ENCODE measurements around the gene MAD2L2. TPM values are rescaled to one million over a fixed set of nuclear protein-coding genes. Genes with fewer than 3 reads are reported as not detected.

MAD2L2 gene
- total and polyA plus RNA-seq, 9 of the 15 experiments (the other 6 are each of a cell fraction or from before 2014, with no cell fraction given) = 12.4 to 286 (median 143) TPM

GRCh38 chr1:11684070-11684469 lies 3.1 kb upstream of the MAD2L2 start:
- ATAC-seq = no peak
- ChIA-PET POLR2A (interaction anchor here (0.6 to 3.3 kb wide), 2 partner anchors 9 to 11 kb away, joined by 3 to 40 read pairs; no protein-coding TSS in a partner anchor), CTCF (ENCODE audit: low intra/inter-chr PET ratio) (no interaction called here)
- Histone ChIP-seq H3K36me3 (ENCODE audit: control insufficient read depth, insufficient read depth, low read length) (peaks cover 6% of the 10 kb centered on the region; the same call in 2 of the 3 replicates), H3K27me3 (ENCODE audit: control insufficient read depth in 2 of 2, insufficient read depth in 2 of 2, low read length in 2 of 2) (no peaks in the 10 kb centered on the region), H2AFZ (ENCODE audit: low read depth, low read length) (no peak overlapping the region), H3K4me1 (replicated peaks in 1 of 2; ENCODE audit: control insufficient read depth in 2 of 2, insufficient read depth in 2 of 2, low read length in 2 of 2) (peaks cover 11 to 26% of the 10 kb centered on the region in 2 experiments), H3K79me2 (ENCODE audit: control insufficient read depth, insufficient read depth, low read length) (peaks cover 17% of the 10 kb centered on the region), H3K9me3 (replicated peaks; ENCODE audit: control insufficient read depth, insufficient read depth, low read depth, low read length) (no peaks in the 10 kb centered on the region), H3K9me1 (ENCODE audit: control insufficient read depth, insufficient read depth, low read length) (peaks cover 4% of the 10 kb centered on the region), H3K4me3 (no peak overlapping the region), H3K27ac (ENCODE audit: extremely low read depth, low read depth, low read length) (no peak overlapping the region), H4K20me1 (replicated peaks; ENCODE audit: control insufficient read depth, insufficient read depth, low read length) (no peaks in the 10 kb centered on the region), H3K9ac (ENCODE audit: insufficient read depth in 1 of 2, low read depth in 2 of 2, low read length in 2 of 2) (no peak overlapping the region), H3K4me2 (ENCODE audit: insufficient read depth, low read length) (no peak overlapping the region)
- no peak for DNase-seq (ENCODE audit: extremely low read depth in 1 of 4, low spot score in 3 of 4)
- in situ Hi-C loops (cut with MboI) (no loop called here), intact Hi-C loops (cut with micrococcal nuclease) (no loop called here)
- TF ChIP-seq ZNF444 (CRISPR knock-in tag; IDR thresholded peaks at IDR 0.05) (no peak), ZNF140 (CRISPR knock-in tag; IDR thresholded peaks at IDR 0.05) (no peak), KDM4B (IDR thresholded peaks at IDR 0.05; ENCODE audit: borderline replicate concordance in 2 of 2, low read depth in 1 of 2) (no peak), ZNF449 (CRISPR knock-in tag; IDR thresholded peaks at IDR 0.05) (no peak), RBM25 (IDR thresholded peaks at IDR 0.05; ENCODE audit: low read depth, low read length, severe bottlenecking) (no peak), ERF (CRISPR knock-in tag; IDR thresholded peaks at IDR 0.05) (no peak), NEUROD1 (IDR thresholded peaks at IDR 0.05; ENCODE audit: borderline replicate concordance, low read depth, low read length, partially characterized antibody) (no peak), VEZF1 (CRISPR knock-in tag; IDR thresholded peaks at IDR 0.05) (no peak), FOXJ3 (CRISPR knock-in tag; IDR thresholded peaks at IDR 0.05) (no peak), ZNF639 (CRISPR knock-in tag; conservative IDR thresholded peaks at IDR 0.05 in 1 of 2, IDR thresholded peaks at IDR 0.05 in 1 of 2) (no peak), ELF2 (CRISPR knock-in tag; IDR thresholded peaks at IDR 0.05) (no peak), ZNF76 (CRISPR knock-in tag; IDR thresholded peaks at IDR 0.05; ENCODE audit: borderline replicate concordance) (no peak)
- FAIRE-seq = no peak
- 31% methylated on average over 7 of the region's 7 CpGs for WGBS (ENCODE audit: insufficient coverage, low coverage, missing lambda C conversion rate)
- no TSS peak for BruUV-seq (replicated peaks)
